GM18951 (cell line): ENCODE measurements around the gene TMEM63A.
A peak's percentile ranks its signal among the peaks of the same experiment; 100 is the strongest.
"Not testable (repeated sequence)": the region's sequence is repeated elsewhere in the genome, so short reads cannot be mapped to it uniquely, and the experiment has no call there.

Experiments used
- POLR2A ChIP-seq: IDR thresholded peaks from 4 replicates; pipeline ENCODE4 v1.6.1; 2011; ENCODE audit warnings: mild to moderate bottlenecking; ENCODE audit not compliant: insufficient read length, insufficient read depth; ENCODE audit errors: extremely low read depth
- in situ Hi-C: fragments of 300-500 bp; cut with MboI; formaldehyde crosslinking; loops from one replicate; pipeline ENCODE4 v1.12.0; 2022; ENCODE audit warnings: low sequenced_read_pairs, mixed read lengths, inconsistent platforms; ENCODE audit not compliant: unreplicated experiment

Gene TMEM63A

DNA sequence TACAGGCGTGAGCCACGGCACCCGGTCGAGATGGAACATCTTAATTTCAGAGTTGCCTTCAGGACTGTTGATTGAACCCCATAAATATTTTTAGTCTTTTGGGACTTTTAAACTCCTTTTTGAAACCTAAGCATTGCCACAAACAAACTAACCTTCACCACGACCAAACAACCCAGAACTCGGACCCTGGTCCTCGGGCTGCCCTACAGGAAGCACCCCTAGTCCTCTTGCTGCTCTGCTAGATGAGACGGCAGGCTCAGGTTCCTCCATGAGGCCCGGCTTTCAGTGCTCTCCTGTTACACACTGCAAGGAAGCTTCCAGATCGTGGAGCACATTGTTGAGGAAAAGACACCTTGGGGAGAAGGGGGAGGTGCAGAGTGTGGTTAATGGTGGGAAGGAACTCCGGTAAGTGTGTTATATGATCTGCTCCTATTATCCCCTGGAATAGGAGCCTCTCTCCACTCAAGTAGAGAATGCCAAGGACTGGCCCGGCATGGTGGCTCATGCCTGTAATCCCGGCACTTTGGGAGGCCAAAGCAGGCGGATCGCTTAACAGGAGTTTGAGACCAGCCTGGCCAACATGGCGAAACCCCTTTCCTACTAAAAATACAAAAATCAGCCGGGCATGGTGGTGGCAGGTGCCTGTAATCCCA is 66.5 kb downstream of the TMEM63A start:
- in situ Hi-C loops, result no loop called here
- TF ChIP-seq POLR2A, result no peak

GRCh38 chr1:225815090-225815489 is 67.1 kb downstream of the TMEM63A start:
- in situ Hi-C loops, result not testable (repeated sequence)

DNA sequence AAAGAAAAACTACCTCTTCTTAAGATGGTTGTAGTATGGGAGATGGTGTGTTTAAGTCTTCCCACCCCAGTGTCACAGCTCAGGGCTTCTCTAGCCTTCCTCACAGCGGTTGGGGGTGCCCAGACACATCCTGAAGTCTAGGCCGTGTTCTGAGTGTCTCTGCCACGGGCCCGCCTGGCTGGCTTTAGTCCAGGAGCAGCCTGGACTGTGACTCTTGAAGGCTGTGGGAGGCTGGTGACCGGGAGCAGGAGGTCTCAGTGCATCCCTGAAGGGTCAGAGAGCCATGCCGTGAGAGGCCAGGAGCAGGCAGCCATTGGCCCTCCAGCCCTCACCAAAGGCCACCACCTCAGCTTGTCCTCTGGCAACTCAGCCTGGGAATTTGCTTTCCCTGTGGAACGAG is 67.8 kb downstream of the TMEM63A start:
- TF ChIP-seq POLR2A, result no peak
- in situ Hi-C loops, result no loop called here

DNA sequence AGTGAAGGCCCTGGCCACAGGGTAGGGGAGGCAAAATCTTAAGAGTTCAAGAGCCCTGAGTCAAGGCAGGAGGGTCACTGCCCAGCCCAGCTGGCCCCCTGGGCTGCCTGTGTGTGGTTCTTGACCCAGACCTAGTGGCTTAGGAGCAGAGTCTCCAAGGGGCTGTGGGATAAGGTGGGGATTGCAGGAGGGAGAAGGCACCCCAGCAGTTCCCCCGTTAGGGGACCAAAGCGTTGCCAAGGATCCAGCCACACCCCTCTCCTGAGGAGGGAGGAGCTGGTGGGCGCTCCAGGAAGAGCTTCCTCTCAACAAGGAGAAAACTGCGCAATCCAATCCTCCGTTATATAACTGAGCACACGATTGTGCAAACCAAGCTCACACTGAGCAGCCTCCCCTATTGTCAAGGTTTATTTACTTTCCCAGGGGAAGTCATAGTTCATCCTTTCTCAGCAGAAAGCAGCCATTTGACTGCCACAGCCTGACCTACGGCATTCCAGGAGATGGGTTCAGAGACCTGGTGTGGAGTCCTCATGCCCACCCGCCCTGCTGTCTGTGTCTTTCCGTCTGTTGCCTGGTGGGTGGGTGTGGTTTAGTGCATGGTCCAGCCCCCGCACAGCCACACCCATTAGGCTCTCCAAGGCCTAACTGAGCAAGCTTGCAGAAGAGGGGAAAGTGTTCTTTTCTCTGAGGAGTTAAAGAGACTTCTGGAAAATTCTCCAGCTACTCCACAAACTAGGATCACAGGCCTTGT is 68.8 kb downstream of the TMEM63A start:
- no peak for TF ChIP-seq POLR2A
- in situ Hi-C loops, result no loop called here

DNA sequence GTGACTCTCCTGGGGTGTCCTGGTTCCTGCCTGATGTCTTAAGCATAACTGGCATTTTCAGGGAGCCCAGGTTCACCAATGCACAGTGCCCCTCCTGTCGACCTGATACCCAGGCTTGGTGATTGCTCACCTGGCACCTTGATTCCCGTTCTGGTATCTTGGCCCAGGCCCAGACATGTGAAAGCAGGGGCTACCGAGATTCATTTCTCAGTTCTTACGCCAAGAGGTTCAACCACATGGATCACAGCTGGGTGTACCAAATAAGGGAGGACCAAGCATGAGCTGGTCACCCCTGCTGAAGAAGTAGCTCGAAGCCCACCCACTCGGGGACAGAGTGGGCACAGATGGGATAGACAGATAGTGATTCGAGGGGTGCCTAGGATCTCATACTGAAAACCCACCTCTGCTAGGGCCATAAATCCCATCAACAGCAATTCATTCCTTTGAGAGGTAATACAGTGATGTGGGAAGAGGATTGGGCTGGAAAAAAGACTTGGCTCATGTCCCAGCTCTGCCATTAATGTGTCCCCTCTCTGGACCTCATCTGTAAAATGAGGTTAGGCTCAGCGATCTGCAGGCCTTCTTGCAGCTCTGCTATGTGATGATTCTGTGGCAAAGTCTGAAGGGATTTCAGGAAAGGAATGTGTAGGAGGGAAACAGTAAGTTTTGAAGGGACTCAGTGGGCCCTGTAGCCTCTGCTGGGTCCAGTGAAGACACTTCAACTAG is 69.5 kb downstream of the TMEM63A start:
- in situ Hi-C loops, result no loop called here
- TF ChIP-seq POLR2A, result no peak

DNA sequence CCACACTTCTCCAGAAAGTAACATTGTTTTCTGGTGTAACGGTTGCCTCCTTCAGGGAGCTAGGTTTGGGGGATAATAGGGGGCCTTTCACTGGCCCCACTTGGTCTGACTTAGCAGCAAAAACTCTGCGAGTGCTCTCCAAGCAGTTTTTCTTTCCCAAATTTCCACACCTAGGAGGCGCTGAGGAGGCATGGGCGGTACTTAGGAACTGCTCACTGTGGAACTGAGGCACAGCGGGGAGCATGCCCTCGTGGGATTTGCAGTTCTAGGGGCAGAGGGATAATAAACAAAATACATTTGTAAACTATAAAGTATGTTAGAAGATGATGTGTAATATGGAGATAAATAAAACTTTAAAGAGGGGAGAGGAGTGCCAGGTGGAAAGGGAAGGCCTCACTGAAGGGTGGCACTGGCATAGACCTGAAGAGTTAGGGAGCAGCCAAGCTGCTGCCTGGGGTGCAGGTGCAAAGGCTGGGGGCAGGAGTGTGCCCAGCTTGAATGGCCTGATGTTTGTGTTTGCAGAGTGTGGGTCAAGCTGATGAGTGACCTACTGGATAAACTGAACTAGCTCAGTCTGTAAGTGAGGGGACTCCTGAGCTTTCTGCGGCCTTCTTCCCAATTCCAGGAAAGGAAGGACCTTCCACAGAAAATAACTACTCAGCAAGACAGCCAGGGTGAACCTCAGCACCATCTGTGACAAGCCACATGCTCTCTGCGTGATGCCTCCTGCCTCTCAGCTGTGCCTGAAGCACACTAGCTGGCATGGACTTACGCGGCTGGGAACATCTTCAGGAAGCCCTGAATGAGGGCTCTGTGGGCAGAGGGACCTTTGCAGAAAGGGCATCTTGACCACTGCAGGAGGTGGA is 70.3 kb downstream of the TMEM63A start:
- no peak for TF ChIP-seq POLR2A
- in situ Hi-C loops, result no loop called here

DNA sequence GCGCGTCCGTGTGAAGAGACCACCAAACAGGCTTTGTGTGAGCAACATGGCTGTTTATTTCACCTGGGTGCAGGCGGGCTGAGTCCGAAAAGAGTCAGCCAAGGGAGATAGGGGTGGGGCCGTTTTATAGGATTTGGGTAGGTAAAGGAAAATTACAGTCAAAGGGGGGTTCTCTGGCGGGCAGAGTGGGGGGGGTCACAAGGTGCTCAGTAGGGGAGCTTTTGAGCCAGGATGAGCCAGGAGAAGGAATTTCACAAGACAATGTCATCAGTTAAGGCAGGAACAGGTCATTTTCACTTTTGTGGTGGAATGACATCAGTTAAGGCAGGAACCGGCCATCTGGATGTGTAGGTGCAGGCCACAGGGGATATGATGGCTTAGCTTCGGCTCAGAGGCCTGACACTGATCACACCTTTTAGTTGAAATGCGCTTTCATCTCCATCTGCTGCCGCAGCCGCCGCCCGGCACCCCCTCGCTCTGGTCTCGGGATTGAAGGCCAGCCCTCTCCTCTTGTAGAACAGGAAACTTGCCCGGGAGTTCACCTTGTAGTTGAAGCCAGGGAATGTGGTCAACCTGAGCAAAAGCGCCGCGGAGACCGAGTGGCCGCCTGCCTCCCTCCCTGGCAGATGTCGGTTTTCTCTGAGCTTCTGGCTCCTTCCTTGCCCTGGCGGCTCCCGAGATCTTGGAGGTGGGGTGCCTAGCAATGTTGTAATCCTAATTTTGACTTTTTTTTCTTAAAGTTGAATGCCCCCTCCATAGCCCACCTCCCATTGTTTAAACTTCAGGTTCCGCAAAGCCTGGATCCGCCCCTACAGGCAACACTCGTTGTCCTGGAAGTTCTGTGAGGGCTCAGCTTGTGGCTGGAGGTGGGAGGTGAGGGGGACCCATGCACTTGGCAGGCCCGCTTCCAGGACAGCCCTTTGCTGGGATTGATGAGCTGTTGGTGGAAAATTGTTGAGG is 71.3 kb downstream of the TMEM63A start:
- in situ Hi-C loops, result not testable (repeated sequence)

- in situ Hi-C loops, result no loop called here
Measured at GRCh38 chr1:225809842-225810578, 72.2 kb downstream of the TMEM63A start, which contains the start of gene EPHX1. Gene EPHX1, plus strand, starts transcription at chr1:225810124. Its CDS starts 18,606 bp downstream, at chr1:225828730.

GRCh38 chr1:225808136-225808535 is 74.0 kb downstream of the TMEM63A start:
- in situ Hi-C loops, result no loop called here
- no peak for TF ChIP-seq POLR2A

More at GRCh38 chr1:225809842-225810578, 72.2 kb downstream of the TMEM63A start, which contains the start of gene EPHX1:
- TF ChIP-seq POLR2A, result peak; percentile 74

- in situ Hi-C loops, result not testable (repeated sequence)
Measured at GRCh38 chr1:225806736-225807135, 75.4 kb downstream of the TMEM63A start.

DNA sequence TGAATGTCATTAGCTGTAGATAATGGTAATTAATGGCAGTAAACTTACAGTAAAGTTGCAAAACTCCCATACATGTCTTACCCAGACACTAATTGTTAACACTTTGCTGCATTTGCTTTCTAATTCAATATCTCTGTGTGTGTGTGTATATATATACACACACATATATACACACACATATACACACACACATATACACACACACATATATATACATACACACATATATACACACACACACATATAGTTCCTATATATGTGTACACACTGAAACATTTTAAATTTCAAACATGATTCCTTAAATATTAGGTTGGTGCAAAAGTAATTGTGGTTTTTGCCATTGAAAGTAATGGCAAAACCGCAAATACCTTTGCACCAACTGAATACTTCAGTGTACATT is 75.9 kb downstream of the TMEM63A start:
- in situ Hi-C loops, result no loop called here
- TF ChIP-seq POLR2A, result no peak

GRCh38 chr1:225801146-225801545 is 81.0 kb downstream of the TMEM63A start:
- in situ Hi-C loops, result not testable (repeated sequence)

DNA sequence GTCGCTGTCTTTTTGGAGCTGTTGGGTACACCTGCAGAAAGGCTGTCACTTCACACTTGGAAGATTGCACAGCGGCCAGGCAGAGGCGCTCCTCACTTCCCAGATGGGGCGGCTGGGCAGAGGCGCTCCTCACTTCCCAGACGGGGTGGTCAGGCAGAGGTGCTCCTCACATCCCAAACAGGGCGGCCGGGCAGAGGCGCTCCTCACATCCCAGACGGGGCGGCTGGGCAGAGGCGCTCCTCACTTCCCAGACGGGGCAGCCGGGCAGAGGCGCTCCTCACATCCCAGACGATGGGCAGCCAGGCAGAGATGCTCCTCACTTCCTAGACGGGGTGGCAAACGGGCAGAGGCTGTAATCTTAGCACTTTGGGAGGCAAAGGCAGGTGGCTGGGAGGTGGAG is 86.1 kb downstream of the TMEM63A start:
- in situ Hi-C loops, result not testable (repeated sequence)
